Measurements from ENCODE around the gene NEDD8.

NEDD8 gene

GRCh38 chr14:24264298-24264697 lies 32.1 kb upstream of the NEDD8 start:
- no peak overlapping the region for H2AFZ ChIP-seq (ENCODE audit: low read length)
- H4K20me1 ChIP-seq (ENCODE audit: insufficient read depth, low read length, poor library complexity, severe bottlenecking) = no peaks in the 10 kb centered on the region
- no peaks in the 10 kb centered on the region for H3K36me3 ChIP-seq (ENCODE audit: insufficient read depth, low read length)
- no peaks in the 10 kb centered on the region for H3K79me2 ChIP-seq (ENCODE audit: insufficient read depth, low read length)
- no peaks in the 10 kb centered on the region for H3F3A ChIP-seq (ENCODE audit: low read depth)
- H3K9me2 ChIP-seq (replicated peaks; ENCODE audit: low read depth, low read length) = no peaks in the 10 kb centered on the region
- no peak overlapping the region for H3K9ac ChIP-seq (ENCODE audit: low read depth, low read length, poor library complexity, severe bottlenecking)
- no peaks in the 10 kb centered on the region for H3K27me3 ChIP-seq (ENCODE audit: insufficient read depth, low read length, poor library complexity, severe bottlenecking)
- no peaks in the 10 kb centered on the region for H3K4me1 ChIP-seq (ENCODE audit: insufficient read depth, low read length, poor library complexity, severe bottlenecking)
- TF ChIP-seq CTCF (conservative IDR thresholded peaks at IDR 0.05; ENCODE audit: low read length) (no peak), EZH2phosphoT487 (IDR thresholded peaks at IDR 0.05; ENCODE audit: borderline replicate concordance) (no peak)
- no peak overlapping the region for H3K4me3 ChIP-seq (ENCODE audit: low read length, poor library complexity, severe bottlenecking)
- H3K9me3 ChIP-seq (ENCODE audit: insufficient read depth, low read depth, low read length) = no peaks in the 10 kb centered on the region
- no peak overlapping the region for H3K4me2 ChIP-seq (ENCODE audit: low read depth, low read length, poor library complexity, severe bottlenecking)

GRCh38 chr14:24263848-24264247 lies 31.7 kb upstream of the NEDD8 start:
- no peaks in the 10 kb centered on the region for H3K36me3 ChIP-seq (ENCODE audit: insufficient read depth, low read length)
- no peaks in the 10 kb centered on the region for H4K20me1 ChIP-seq (ENCODE audit: insufficient read depth, low read length, poor library complexity, severe bottlenecking)
- no peaks in the 10 kb centered on the region for H3F3A ChIP-seq (ENCODE audit: low read depth)
- TF ChIP-seq EZH2phosphoT487 (IDR thresholded peaks at IDR 0.05; ENCODE audit: borderline replicate concordance) (no peak), CTCF (conservative IDR thresholded peaks at IDR 0.05; ENCODE audit: low read length) (no peak)
- H3K27me3 ChIP-seq (ENCODE audit: insufficient read depth, low read length, poor library complexity, severe bottlenecking) = no peaks in the 10 kb centered on the region
- H3K4me3 ChIP-seq (ENCODE audit: low read length, poor library complexity, severe bottlenecking) = no peak overlapping the region
- H2AFZ ChIP-seq (ENCODE audit: low read length) = no peak overlapping the region
- no peaks in the 10 kb centered on the region for H3K79me2 ChIP-seq (ENCODE audit: insufficient read depth, low read length)
- H3K4me1 ChIP-seq (ENCODE audit: insufficient read depth, low read length, poor library complexity, severe bottlenecking) = no peaks in the 10 kb centered on the region
- no peak overlapping the region for H3K4me2 ChIP-seq (ENCODE audit: low read depth, low read length, poor library complexity, severe bottlenecking)
- H3K9me2 ChIP-seq (replicated peaks; ENCODE audit: low read depth, low read length) = no peaks in the 10 kb centered on the region
- no peaks in the 10 kb centered on the region for H3K9me3 ChIP-seq (ENCODE audit: insufficient read depth, low read depth, low read length)
- no peak overlapping the region for H3K9ac ChIP-seq (ENCODE audit: low read depth, low read length, poor library complexity, severe bottlenecking)

- no peaks in the 10 kb centered on the region for H3K36me3 ChIP-seq (ENCODE audit: insufficient read depth, low read length)
- no peaks in the 10 kb centered on the region for H3F3A ChIP-seq (ENCODE audit: low read depth)
- no peaks in the 10 kb centered on the region for H4K20me1 ChIP-seq (ENCODE audit: insufficient read depth, low read length, poor library complexity, severe bottlenecking)
- H3K9me3 ChIP-seq (ENCODE audit: insufficient read depth, low read depth, low read length) = no peaks in the 10 kb centered on the region
- H3K4me3 ChIP-seq (ENCODE audit: low read length, poor library complexity, severe bottlenecking) = no peak within 1 kb of the TSS
- H3K9me2 ChIP-seq (replicated peaks; ENCODE audit: low read depth, low read length) = no peaks in the 10 kb centered on the region
- no peaks in the 10 kb centered on the region for H3K79me2 ChIP-seq (ENCODE audit: insufficient read depth, low read length)
- no peak within 1 kb of the TSS for H3K9ac ChIP-seq (ENCODE audit: low read depth, low read length, poor library complexity, severe bottlenecking)
- H2AFZ ChIP-seq (ENCODE audit: low read length) = no peak within 1 kb of the TSS
- no peak for TF ChIP-seq EZH2phosphoT487 (IDR thresholded peaks at IDR 0.05; ENCODE audit: borderline replicate concordance)
- TF ChIP-seq CTCF (conservative IDR thresholded peaks at IDR 0.05; ENCODE audit: low read length) = no peak
- H3K27me3 ChIP-seq (ENCODE audit: insufficient read depth, low read length, poor library complexity, severe bottlenecking) = no peaks in the 10 kb centered on the region
- H3K4me2 ChIP-seq (ENCODE audit: low read depth, low read length, poor library complexity, severe bottlenecking) = no peak within 1 kb of the TSS
- H3K4me1 ChIP-seq (ENCODE audit: insufficient read depth, low read length, poor library complexity, severe bottlenecking) = no peaks in the 10 kb centered on the region
These were observed 30.9 kb upstream of the NEDD8 start, which contains the start of gene TGM1 for GRCh38 chr14:24262821-24263733. Gene TGM1, minus strand, starts transcription at chr14:24263177. Its CDS starts 825 bp downstream, at chr14:24262352.
